ENCODE results near the gene TRIP13. TPM values are rescaled to one million over a fixed set of nuclear protein-coding genes. Genes with fewer than 3 reads are reported as not detected.

The TRIP13 gene
- total and polyA plus RNA-seq, 9 of the 15 experiments (the other 6 are each of a cell fraction or from before 2014, with no cell fraction given), result 24.1 to 116 (median 53.2) TPM

- TF ChIP-seq POLR2A (conservative IDR thresholded peaks at IDR 0.05) (peak; percentile 72), EP400 (IDR thresholded peaks at IDR 0.05) (peak; percentile 90), YY1 (IDR thresholded peaks at IDR 0.05; ENCODE audit: borderline replicate concordance in 1 of 3, control insufficient read depth in 1 of 3, extremely low read depth in 1 of 3, insufficient read depth in 3 of 3, insufficient read length in 1 of 3, insufficient replicate concordance in 2 of 3, low read depth in 1 of 3, low read length in 2 of 3) (peak in 2 of 3 experiments; percentile 60 to 76), ARNT (IDR thresholded peaks at IDR 0.05) (no peak), ZKSCAN1 (IDR thresholded peaks at IDR 0.05; ENCODE audit: low read depth, low read length) (0 out of 2 replicates have a peak, but pooled peaks have one; percentile 37), PURB (CRISPR knock-in tag; IDR thresholded peaks at IDR 0.05; ENCODE audit: low read depth) (no peak), ETV6 (IDR thresholded peaks at IDR 0.05; ENCODE audit: borderline replicate concordance in 1 of 2, low read depth in 2 of 2, low read length in 1 of 2) (no peak), ETV6 (CRISPR knock-in tag; IDR thresholded peaks at IDR 0.05; ENCODE audit: borderline replicate concordance) (no peak)
- TF ChIP-seq, protein P1, sequence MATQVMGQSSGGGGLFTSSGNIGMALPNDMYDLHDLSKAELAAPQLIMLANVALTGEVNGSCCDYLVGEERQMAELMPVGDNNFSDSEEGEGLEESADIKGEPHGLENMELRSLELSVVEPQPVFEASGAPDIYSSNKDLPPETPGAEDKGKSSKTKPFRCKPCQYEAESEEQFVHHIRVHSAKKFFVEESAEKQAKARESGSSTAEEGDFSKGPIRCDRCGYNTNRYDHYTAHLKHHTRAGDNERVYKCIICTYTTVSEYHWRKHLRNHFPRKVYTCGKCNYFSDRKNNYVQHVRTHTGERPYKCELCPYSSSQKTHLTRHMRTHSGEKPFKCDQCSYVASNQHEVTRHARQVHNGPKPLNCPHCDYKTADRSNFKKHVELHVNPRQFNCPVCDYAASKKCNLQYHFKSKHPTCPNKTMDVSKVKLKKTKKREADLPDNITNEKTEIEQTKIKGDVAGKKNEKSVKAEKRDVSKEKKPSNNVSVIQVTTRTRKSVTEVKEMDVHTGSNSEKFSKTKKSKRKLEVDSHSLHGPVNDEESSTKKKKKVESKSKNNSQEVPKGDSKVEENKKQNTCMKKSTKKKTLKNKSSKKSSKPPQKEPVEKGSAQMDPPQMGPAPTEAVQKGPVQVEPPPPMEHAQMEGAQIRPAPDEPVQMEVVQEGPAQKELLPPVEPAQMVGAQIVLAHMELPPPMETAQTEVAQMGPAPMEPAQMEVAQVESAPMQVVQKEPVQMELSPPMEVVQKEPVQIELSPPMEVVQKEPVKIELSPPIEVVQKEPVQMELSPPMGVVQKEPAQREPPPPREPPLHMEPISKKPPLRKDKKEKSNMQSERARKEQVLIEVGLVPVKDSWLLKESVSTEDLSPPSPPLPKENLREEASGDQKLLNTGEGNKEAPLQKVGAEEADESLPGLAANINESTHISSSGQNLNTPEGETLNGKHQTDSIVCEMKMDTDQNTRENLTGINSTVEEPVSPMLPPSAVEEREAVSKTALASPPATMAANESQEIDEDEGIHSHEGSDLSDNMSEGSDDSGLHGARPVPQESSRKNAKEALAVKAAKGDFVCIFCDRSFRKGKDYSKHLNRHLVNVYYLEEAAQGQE (IDR thresholded peaks at IDR 0.05; ENCODE audit: borderline replicate concordance), result 0 out of 2 replicates have a peak, but pooled peaks have one; percentile 2
- TF ChIP-seq, protein P1 (CRISPR knock-in tag; IDR thresholded peaks at IDR 0.05; ENCODE audit: low read depth), result no peak
- TF ChIP-seq, protein P2, sequence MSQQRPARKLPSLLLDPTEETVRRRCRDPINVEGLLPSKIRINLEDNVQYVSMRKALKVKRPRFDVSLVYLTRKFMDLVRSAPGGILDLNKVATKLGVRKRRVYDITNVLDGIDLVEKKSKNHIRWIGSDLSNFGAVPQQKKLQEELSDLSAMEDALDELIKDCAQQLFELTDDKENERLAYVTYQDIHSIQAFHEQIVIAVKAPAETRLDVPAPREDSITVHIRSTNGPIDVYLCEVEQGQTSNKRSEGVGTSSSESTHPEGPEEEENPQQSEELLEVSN (IDR thresholded peaks at IDR 0.05; ENCODE audit: borderline replicate concordance in 1 of 2, extremely low read depth in 1 of 2, insufficient read depth in 1 of 2, insufficient read length in 1 of 2, low read depth in 1 of 2, low read length in 1 of 2, poor library complexity in 1 of 2, severe bottlenecking in 1 of 2), result peak; percentile 75 to 84
- TF ChIP-seq, protein P3, sequence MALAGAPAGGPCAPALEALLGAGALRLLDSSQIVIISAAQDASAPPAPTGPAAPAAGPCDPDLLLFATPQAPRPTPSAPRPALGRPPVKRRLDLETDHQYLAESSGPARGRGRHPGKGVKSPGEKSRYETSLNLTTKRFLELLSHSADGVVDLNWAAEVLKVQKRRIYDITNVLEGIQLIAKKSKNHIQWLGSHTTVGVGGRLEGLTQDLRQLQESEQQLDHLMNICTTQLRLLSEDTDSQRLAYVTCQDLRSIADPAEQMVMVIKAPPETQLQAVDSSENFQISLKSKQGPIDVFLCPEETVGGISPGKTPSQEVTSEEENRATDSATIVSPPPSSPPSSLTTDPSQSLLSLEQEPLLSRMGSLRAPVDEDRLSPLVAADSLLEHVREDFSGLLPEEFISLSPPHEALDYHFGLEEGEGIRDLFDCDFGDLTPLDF (CRISPR knock-in tag; IDR thresholded peaks at IDR 0.05), result peak; percentile 61; the same call in 1 of the 2 replicates
- TF ChIP-seq, protein P4, sequence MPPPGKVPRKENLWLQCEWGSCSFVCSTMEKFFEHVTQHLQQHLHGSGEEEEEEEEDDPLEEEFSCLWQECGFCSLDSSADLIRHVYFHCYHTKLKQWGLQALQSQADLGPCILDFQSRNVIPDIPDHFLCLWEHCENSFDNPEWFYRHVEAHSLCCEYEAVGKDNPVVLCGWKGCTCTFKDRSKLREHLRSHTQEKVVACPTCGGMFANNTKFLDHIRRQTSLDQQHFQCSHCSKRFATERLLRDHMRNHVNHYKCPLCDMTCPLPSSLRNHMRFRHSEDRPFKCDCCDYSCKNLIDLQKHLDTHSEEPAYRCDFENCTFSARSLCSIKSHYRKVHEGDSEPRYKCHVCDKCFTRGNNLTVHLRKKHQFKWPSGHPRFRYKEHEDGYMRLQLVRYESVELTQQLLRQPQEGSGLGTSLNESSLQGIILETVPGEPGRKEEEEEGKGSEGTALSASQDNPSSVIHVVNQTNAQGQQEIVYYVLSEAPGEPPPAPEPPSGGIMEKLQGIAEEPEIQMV (tag; conservative IDR thresholded peaks at IDR 0.05; ENCODE audit: low read depth), result no peak
Observed at GRCh38 chr5:892394-893136, at the start of gene TRIP13, which contains the start of gene BRD9 (continued).

Data from K562 (cell line).